MM.1S (cell line): ENCODE measurements around the gene AIRE.

Source experiments
- CTCF ChIP-seq: fragments of 300-600 bp; sonication (generic); IDR thresholded peaks from 2 replicates; pipeline ENCODE4 v1.5.1; 2016; ENCODE audit warnings: antibody characterized with exemption, low read length, mixed read lengths
- EZH2 ChIP-seq: fragments of 300-600 bp; sonication (generic); optimal IDR thresholded peaks from 2 replicates; pipeline ENCODE3; 2017; ENCODE audit warnings: low read depth, mild to moderate bottlenecking, antibody characterized with exemption, low read length, mixed read lengths

DNA sequence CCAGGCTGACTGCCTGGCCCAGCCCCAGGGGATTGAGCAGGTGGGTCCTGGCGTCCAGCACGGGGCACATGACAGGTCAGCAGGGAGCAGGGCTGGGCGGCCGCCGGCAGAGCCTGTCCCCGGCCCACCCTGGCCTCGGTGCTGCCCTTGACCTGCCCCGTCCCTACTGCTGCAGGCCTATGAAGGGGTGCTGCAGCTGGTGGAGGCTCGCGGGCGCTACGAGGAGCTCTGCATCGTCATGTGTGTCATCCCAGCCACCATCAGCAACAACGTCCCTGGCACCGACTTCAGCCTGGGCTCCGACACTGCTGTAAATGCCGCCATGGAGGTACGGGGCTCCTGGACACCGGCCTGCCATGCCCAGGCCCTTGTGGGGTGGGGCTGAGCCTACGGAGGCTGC lies 37.9 kb downstream of the AIRE start:
- TF ChIP-seq CTCF = no peak
- no peak for TF ChIP-seq EZH2
